Immature natural killer cell (primary cell): ENCODE results near the gene NTM. TPM values are rescaled to one million over a fixed set of nuclear protein-coding genes. Genes with fewer than 3 reads are reported as not detected.

Experiments
- DNase-seq, 3 donors: peaks; one replicate each; pipeline ENCODE4 v3.0.0; 2022; ENCODE audit warnings: mixed read lengths in 1 of 3
- H3K27ac Mint-ChIP-seq, 6 donors: one replicate each; pipeline ENCODE4 v1.8.0; 2020; ENCODE audit warnings: mixed read lengths in 6 of 6, mild to moderate bottlenecking in 5 of 6, inconsistent platforms in 4 of 6, moderate library complexity in 3 of 6
- H3K27me3 Mint-ChIP-seq, 3 donors: one replicate each; pipeline ENCODE4 v1.8.0; 2020 to 2021; ENCODE audit warnings: low read depth in 3 of 3, mild to moderate bottlenecking in 3 of 3, mixed read lengths in 3 of 3, moderate library complexity in 3 of 3, inconsistent platforms in 1 of 3
- H3K36me3 Mint-ChIP-seq, 3 donors: one replicate each; pipeline ENCODE4 v1.8.0; 2020; ENCODE audit warnings: mixed read lengths in 3 of 3, inconsistent platforms in 2 of 3, mild to moderate bottlenecking in 2 of 3
- H3K4me1 Mint-ChIP-seq, 2 donors: one replicate each; pipeline ENCODE4 v1.8.0; 2020; ENCODE audit warnings: inconsistent platforms in 2 of 2, mild to moderate bottlenecking in 2 of 2, mixed read lengths in 2 of 2, moderate library complexity in 1 of 2
- H3K4me3 Mint-ChIP-seq, 5 donors: one replicate each; pipeline ENCODE4 v1.8.0; 2020; ENCODE audit warnings: mild to moderate bottlenecking in 5 of 5, mixed read lengths in 5 of 5, inconsistent platforms in 3 of 5, moderate library complexity in 3 of 5
- H3K9me3 Mint-ChIP-seq, 6 donors: one replicate each; pipeline ENCODE4 v1.8.0; 2020; ENCODE audit warnings: mild to moderate bottlenecking in 6 of 6, mixed read lengths in 6 of 6, inconsistent platforms in 4 of 6, moderate library complexity in 3 of 6
- polyA plus RNA-seq, 3 donors: library from polyadenylated mRNA; unstranded; fragments of 300-500 nt; fragmentation: Illumina TruSeq; gene quantifications; one replicate each; pipeline ENCODE4 v1.2.3, GENCODE V29; 2021

Gene NTM
- polyA plus RNA-seq, 3 donors from 2014 or later: not detected

GRCh38 chr11:131734871-131735270 is 364.5 kb downstream of the NTM start:
- Mint-ChIP-seq H3K36me3 (no peaks in the 10 kb centered on the region), H3K4me1 (no peaks in the 10 kb centered on the region), H3K9me3 (peaks cover 0 to 11% (median under 1%) of the 10 kb centered on the region in 6 donors), H3K4me3 (no peak overlapping the region), H3K27ac (no peak overlapping the region), H3K27me3 (peaks cover 0 to 9% (median 2%) of the 10 kb centered on the region in 3 donors)
- DNase-seq: no peak

DNA sequence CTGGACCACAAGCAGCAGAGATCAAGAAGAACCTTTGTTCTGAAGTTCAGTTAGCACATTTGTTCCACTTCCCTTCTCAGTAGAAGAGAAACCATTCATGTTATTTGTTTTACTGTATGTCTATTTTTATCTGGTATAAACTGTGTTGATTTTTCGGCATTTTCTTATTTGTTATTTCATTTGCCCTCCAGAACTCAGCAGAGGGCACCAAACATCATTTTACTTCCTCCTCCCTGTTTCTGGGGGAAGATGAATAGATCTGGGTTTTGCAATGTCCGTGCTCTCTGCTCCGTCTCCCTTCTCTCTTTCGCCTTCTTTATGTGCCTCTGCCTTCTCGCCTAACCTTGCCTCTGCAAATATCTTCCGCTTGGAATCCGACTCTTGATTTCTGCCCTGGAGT is 366.9 kb downstream of the NTM start:
- Mint-ChIP-seq H3K4me1 (no peaks in the 10 kb centered on the region), H3K27me3 (peaks cover 0 to 5% (median 2%) of the 10 kb centered on the region in 3 donors), H3K9me3 (peaks cover 0 to 11% (median 2%) of the 10 kb centered on the region in 6 donors)

DNA sequence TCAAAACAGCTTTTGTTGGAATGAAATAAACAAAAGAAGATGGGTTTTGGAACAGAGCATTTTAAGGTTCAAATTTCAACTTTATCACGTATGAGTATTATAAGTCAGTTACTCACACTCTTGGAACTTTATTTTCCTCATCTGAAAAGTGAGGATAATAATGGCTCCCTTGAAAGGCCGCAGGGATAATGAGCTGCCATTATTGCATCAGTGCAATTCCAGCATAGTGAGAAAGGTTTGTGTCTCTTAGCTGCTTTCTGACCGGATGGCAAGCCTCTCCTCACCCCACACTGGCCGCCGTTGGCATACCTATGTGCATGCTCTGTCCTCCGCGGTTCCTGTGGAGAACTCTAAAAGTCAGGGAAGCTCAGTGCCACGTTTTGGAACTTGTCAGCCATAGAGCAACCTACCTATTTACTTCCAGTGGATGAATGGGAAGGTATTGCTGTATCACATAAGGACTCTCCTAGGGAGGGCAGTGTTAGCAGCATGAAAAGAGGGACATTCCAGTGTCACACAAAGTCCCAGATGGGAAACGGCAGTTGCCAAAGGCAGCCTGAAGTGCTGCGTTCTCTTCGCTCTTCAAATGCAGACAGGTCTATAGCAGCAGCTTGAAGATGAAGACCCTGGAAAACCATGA is 368.9 kb downstream of the NTM start:
- Mint-ChIP-seq H3K4me3 (no peak overlapping the region), H3K4me1 (no peaks in the 10 kb centered on the region), H3K27me3 (peaks cover 0 to 5% (median 2%) of the 10 kb centered on the region in 3 donors), H3K36me3 (no peaks in the 10 kb centered on the region), H3K9me3 (peaks cover 0 to 9% (median under 1%) of the 10 kb centered on the region in 6 donors), H3K27ac (no peak overlapping the region)
- DNase-seq: no peak

More for the DNA sequence above, 366.9 kb downstream of the NTM start:
- no peaks in the 10 kb centered on the region for H3K36me3 Mint-ChIP-seq
- DNase-seq: no peak
- no peak overlapping the region for H3K27ac Mint-ChIP-seq
- H3K4me3 Mint-ChIP-seq: no peak overlapping the region

DNA sequence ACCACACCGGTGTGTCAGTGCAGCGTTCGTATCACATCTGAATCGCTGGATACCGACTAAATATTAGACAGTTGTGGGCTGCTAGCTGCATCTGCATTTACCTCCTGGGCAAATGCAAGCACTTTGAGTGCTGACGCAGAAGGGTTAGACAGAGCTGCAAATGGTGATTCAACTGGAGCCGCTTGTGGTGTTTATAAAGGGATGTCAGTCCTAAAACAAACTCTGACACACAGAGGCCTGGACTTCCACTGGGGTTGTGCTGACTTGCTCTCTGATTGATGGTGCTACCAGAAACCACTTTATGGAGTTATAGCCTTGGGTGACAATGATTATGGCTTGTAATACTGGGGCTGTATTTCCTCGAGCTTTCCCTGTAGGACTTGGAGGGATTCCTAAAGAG is 374.4 kb downstream of the NTM start:
- no peak overlapping the region for H3K27ac Mint-ChIP-seq
- DNase-seq: no peak
- H3K27me3 Mint-ChIP-seq: peaks cover 0 to 3% (median 0%) of the 10 kb centered on the region in 3 donors
- no peaks in the 10 kb centered on the region for H3K4me1 Mint-ChIP-seq
- H3K4me3 Mint-ChIP-seq: no peak overlapping the region
- H3K36me3 Mint-ChIP-seq: no peaks in the 10 kb centered on the region
- H3K9me3 Mint-ChIP-seq: peaks cover 0 to 5% (median 0%) of the 10 kb centered on the region in 6 donors

GRCh38 chr11:131745405-131745804 is 375.0 kb downstream of the NTM start:
- peaks cover 0 to 3% (median 0%) of the 10 kb centered on the region in 3 donors for H3K27me3 Mint-ChIP-seq
- no peak for DNase-seq

GRCh38 chr11:131746201-131746600 is 375.8 kb downstream of the NTM start:
- H3K27ac Mint-ChIP-seq: no peak overlapping the region
- no peaks in the 10 kb centered on the region for H3K36me3 Mint-ChIP-seq
- DNase-seq: no peak
- no peaks in the 10 kb centered on the region for H3K4me1 Mint-ChIP-seq
- H3K9me3 Mint-ChIP-seq: peaks cover 0 to 5% (median 2%) of the 10 kb centered on the region in 6 donors
- H3K4me3 Mint-ChIP-seq: no peak overlapping the region
- peaks cover 0 to 3% (median 0%) of the 10 kb centered on the region in 3 donors for H3K27me3 Mint-ChIP-seq

More at GRCh38 chr11:131745405-131745804, 375.0 kb downstream of the NTM start:
- no peaks in the 10 kb centered on the region for H3K4me1 Mint-ChIP-seq
- H3K4me3 Mint-ChIP-seq: no peak overlapping the region
- H3K27ac Mint-ChIP-seq: no peak overlapping the region
- H3K9me3 Mint-ChIP-seq: peaks cover 0 to 5% (median 2%) of the 10 kb centered on the region in 6 donors
- no peaks in the 10 kb centered on the region for H3K36me3 Mint-ChIP-seq

GRCh38 chr11:131748151-131749050 is 378.0 kb downstream of the NTM start:
- Mint-ChIP-seq H3K4me3 (no peak overlapping the region), H3K4me1 (no peaks in the 10 kb centered on the region), H3K27ac (no peak overlapping the region), H3K9me3 (peaks cover 0 to 6% (median 4%) of the 10 kb centered on the region in 6 donors), H3K27me3 (peaks cover 0 to 3% (median 0%) of the 10 kb centered on the region in 3 donors), H3K36me3 (no peaks in the 10 kb centered on the region)
- DNase-seq: no peak

- no peak for DNase-seq
- no peaks in the 10 kb centered on the region for H3K36me3 Mint-ChIP-seq
- no peak overlapping the region for H3K4me3 Mint-ChIP-seq
- H3K4me1 Mint-ChIP-seq: no peaks in the 10 kb centered on the region
- peaks cover 0 to 6% (median 5%) of the 10 kb centered on the region in 6 donors for H3K9me3 Mint-ChIP-seq
- no peak overlapping the region for H3K27ac Mint-ChIP-seq
- peaks cover 0 to 3% (median 0%) of the 10 kb centered on the region in 3 donors for H3K27me3 Mint-ChIP-seq
Observed at GRCh38 chr11:131749101-131749500, 378.7 kb downstream of the NTM start.

DNA sequence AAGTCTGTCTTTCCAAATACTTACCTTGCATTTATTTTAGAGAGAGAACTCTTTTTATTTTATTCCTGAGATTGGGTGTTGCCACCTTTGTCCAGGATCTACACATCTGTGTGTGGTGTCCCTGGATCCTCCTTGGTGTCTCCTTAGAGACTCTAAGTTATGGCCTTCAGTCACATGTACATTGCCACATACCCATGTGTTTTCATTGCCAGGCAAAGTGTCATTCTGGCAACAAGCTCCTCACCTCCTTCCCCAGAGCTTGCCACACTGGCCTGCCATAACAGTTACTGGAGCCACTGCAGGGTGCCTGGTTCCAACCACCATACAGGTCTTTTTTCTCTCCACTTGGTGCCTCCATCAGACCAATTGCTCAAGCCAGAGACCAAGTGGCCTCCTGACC is 379.7 kb downstream of the NTM start:
- Mint-ChIP-seq H3K4me3 (no peak overlapping the region), H3K9me3 (peaks cover 0 to 8% (median 5%) of the 10 kb centered on the region in 6 donors), H3K27me3 (peaks cover 0 to 3% (median 0%) of the 10 kb centered on the region in 3 donors), H3K4me1 (no peaks in the 10 kb centered on the region), H3K27ac (no peak overlapping the region), H3K36me3 (no peaks in the 10 kb centered on the region)
- no peak for DNase-seq

GRCh38 chr11:131750692-131751091 is 380.3 kb downstream of the NTM start:
- Mint-ChIP-seq H3K9me3 (peaks cover 0 to 8% (median 5%) of the 10 kb centered on the region in 6 donors), H3K27me3 (peaks cover 0 to 3% (median 0%) of the 10 kb centered on the region in 3 donors), H3K36me3 (no peaks in the 10 kb centered on the region), H3K4me3 (no peak overlapping the region), H3K4me1 (no peaks in the 10 kb centered on the region), H3K27ac (no peak overlapping the region)
- DNase-seq: no peak

GRCh38 chr11:131754671-131755070 is 384.3 kb downstream of the NTM start:
- Mint-ChIP-seq H3K27me3 (no peaks in the 10 kb centered on the region), H3K27ac (no peak overlapping the region), H3K4me3 (no peak overlapping the region), H3K4me1 (no peaks in the 10 kb centered on the region), H3K9me3 (peaks cover 0 to 8% (median 5%) of the 10 kb centered on the region in 6 donors), H3K36me3 (no peaks in the 10 kb centered on the region)
- no peak for DNase-seq

- Mint-ChIP-seq H3K9me3 (peaks cover 0 to 16% (median 6%) of the 10 kb centered on the region in 6 donors), H3K36me3 (no peaks in the 10 kb centered on the region), H3K4me3 (no peak overlapping the region), H3K27ac (no peak overlapping the region), H3K27me3 (peaks cover 0 to 3% (median 2%) of the 10 kb centered on the region in 3 donors), H3K4me1 (no peaks in the 10 kb centered on the region)
- no peak for DNase-seq
Observed at GRCh38 chr11:131756479-131757110, 386.2 kb downstream of the NTM start.

DNA sequence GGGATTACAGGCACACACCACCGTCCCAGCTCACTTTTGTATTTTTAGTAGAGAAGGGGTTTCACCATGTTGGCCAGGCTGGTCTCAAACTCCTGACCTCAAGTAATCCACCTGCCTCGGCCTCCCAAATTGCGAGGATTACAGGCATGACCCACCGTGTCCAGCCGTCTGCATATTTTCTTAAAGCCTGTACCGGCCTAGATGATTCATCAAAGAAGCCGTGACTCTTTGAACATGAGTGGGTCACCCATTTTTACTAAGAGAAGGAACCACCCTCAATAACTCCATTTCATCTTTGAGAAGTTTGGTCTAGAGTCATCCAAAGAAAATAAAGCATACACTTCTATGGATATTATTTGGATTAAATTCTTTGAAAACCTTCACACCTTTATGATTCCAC is 388.3 kb downstream of the NTM start:
- H3K27me3 Mint-ChIP-seq: peaks cover 0 to 5% (median 2%) of the 10 kb centered on the region in 3 donors
- no peak overlapping the region for H3K27ac Mint-ChIP-seq
- DNase-seq: no peak
- H3K4me1 Mint-ChIP-seq: no peaks in the 10 kb centered on the region
- H3K9me3 Mint-ChIP-seq: peaks cover 0 to 16% (median 2%) of the 10 kb centered on the region in 6 donors
- H3K36me3 Mint-ChIP-seq: no peaks in the 10 kb centered on the region
- no peak overlapping the region for H3K4me3 Mint-ChIP-seq
